Spleen (tissue), 7 donors: ENCODE results near the gene PEX26.

ENCODE experiments used
- POLR2A ChIP-seq, 3 donors: fragments of 450-650 bp; IDR thresholded peaks; one replicate each; pipeline ENCODE4 v1.5.1; 2017; ENCODE audit warnings: antibody characterized with exemption in 3 of 3, mild to moderate bottlenecking in 1 of 3
- POLR2AphosphoS5 ChIP-seq, 3 donors: sonication (generic); formaldehyde crosslinking; IDR thresholded peaks; one replicate each; pipeline ENCODE4 v1.5.1; 2017; ENCODE audit warnings: antibody characterized with exemption in 3 of 3
- TF ChIP-seq, protein P1 (sequence below), 11 experiments: fragments of 200-600 bp in 7 of 11; fragments of 450-650 bp in 4 of 11; sonication (generic) in 4 of 11; IDR thresholded peaks in 8 of 11; conservative IDR thresholded peaks in 3 of 11; 1 replicate in 7 of 11; 2 replicates in 4 of 11; pipeline versions ENCODE4 v1.4.0 to v1.8.0; 2016 to 2021; ENCODE audit warnings: antibody characterized with exemption in 11 of 11, inconsistent platforms in 4 of 11, mild to moderate bottlenecking in 1 of 11
- donor health status: DM: no; HTN: no; CAD: no; lungs with moderate emphysema.
- donor health status: DM: no; HTN: no; CAD: no.
- donor health status: DM: no; HTN: no; CAD: no.

DNA sequence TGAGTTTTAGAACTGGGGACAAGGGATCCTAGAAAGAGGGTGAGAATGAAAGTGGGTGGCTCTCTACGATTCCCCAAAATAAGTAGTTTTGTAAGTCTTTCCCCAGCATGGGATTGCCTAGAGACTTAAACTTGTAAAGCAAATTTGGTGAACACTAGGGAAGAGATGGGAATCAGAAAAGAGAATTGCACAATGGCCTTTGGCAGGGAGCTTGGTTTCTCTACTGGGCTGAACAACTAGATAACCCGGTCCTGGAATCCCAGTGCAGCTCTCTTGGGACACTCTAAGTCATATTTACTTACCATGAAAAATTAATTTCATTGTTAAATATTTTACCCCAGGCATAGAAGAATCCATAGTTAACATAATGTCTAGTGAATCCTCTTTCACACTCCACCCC lies 55.7 kb downstream of the PEX26 start:
- TF ChIP-seq, protein P1, sequence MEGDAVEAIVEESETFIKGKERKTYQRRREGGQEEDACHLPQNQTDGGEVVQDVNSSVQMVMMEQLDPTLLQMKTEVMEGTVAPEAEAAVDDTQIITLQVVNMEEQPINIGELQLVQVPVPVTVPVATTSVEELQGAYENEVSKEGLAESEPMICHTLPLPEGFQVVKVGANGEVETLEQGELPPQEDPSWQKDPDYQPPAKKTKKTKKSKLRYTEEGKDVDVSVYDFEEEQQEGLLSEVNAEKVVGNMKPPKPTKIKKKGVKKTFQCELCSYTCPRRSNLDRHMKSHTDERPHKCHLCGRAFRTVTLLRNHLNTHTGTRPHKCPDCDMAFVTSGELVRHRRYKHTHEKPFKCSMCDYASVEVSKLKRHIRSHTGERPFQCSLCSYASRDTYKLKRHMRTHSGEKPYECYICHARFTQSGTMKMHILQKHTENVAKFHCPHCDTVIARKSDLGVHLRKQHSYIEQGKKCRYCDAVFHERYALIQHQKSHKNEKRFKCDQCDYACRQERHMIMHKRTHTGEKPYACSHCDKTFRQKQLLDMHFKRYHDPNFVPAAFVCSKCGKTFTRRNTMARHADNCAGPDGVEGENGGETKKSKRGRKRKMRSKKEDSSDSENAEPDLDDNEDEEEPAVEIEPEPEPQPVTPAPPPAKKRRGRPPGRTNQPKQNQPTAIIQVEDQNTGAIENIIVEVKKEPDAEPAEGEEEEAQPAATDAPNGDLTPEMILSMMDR (IDR thresholded peaks at IDR 0.05 in 8 of 11, conservative IDR thresholded peaks at IDR 0.05 in 3 of 11): no peak
- no peak for TF ChIP-seq POLR2A (IDR thresholded peaks at IDR 0.05)
- no peak for TF ChIP-seq POLR2AphosphoS5 (IDR thresholded peaks at IDR 0.05)
